COLO668 (cell line): ENCODE results near the gene STXBP5.

Source experiments
- DNase-seq: peaks from one replicate; lab custom pipeline; 2025; ENCODE audit not compliant: unreplicated experiment; lab: John Stamatoyannopoulos, UW

Gene STXBP5

GRCh38 chr6:147177286-147177685 is 26.9 kb upstream of the STXBP5 start:
- DNase-seq: no peak

DNA sequence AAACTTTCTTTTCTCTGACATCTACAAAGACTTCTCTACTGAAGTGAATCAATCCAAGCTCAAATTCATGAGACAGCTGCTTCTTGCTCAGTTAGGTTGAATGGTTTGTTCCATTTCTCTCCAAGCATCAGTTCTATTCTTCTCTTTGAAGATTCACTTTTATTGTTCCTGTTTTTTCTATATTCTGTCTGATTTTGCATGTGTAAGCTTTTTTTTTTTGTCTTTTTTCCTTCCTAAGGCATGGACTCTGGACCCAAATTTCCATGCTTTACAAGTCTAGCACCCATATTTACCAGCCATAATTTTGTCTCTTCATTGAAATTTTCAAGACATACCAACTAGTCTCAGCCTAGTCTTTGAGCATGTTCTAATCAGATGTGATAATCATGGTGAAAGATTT is 25.9 kb upstream of the STXBP5 start:
- DNase-seq: no peak

- no peak for DNase-seq
Observed at GRCh38 chr6:147179809-147180208, 24.4 kb upstream of the STXBP5 start.

DNA sequence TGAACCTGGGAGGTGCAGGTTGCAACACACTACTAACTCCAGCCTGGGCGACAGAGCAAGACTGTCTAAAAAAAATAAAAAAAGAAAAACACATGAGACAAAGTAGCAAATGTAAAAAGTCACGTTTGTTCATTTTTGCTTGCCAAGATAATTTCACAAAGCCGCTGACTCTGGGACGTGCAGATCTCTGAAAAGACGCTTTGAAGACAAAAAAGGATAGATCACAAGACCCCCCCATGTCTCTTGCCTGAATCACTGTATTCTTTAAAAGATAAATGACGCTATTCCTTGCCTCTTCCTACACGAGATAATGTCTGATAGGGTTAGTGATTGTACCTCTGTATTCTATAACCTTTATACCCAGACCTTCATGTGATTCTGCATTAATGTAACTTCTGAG is 23.3 kb upstream of the STXBP5 start:
- DNase-seq: no peak

- no peak for DNase-seq
Observed at GRCh38 chr6:147184379-147184778, 19.8 kb upstream of the STXBP5 start.

DNA sequence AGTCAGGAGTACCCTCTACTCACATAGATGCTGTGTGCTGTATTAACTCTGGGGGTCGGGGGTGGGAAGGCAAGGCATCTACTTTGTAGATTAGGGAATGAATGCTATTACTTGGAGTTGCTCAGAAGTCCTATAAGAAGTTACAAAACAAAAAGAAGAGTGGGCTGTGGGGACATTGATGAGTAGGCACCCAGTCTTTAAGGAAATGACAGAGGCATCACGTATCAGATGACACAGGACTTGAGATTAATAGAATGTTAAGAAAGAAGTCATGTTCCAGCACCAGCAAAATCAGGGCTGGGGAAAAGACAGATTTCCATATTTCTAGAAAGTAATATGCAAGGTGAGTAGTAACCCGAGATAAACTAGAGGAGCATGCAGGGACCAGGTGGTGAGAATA is 19.0 kb upstream of the STXBP5 start:
- DNase-seq: no peak

DNA sequence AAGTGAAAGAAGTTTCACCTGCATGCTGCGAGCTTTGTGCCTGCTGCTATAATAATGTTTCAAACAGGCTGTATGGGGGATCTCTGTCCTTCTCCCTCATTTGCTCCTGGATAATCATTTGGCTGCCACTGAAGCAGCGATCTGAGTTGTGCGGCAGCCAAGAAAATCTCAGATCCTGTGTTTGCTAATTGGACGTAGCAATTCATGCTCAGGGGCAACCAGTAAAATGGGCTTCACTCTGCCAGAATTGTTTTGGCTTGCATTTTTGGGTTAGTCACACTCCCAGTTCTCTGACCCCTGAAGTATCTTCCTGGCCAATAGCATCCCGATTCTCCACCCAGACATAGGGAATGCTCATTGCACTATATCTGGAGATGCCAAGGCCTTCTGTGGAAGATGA is 13.7 kb upstream of the STXBP5 start:
- DNase-seq: no peak

DNA sequence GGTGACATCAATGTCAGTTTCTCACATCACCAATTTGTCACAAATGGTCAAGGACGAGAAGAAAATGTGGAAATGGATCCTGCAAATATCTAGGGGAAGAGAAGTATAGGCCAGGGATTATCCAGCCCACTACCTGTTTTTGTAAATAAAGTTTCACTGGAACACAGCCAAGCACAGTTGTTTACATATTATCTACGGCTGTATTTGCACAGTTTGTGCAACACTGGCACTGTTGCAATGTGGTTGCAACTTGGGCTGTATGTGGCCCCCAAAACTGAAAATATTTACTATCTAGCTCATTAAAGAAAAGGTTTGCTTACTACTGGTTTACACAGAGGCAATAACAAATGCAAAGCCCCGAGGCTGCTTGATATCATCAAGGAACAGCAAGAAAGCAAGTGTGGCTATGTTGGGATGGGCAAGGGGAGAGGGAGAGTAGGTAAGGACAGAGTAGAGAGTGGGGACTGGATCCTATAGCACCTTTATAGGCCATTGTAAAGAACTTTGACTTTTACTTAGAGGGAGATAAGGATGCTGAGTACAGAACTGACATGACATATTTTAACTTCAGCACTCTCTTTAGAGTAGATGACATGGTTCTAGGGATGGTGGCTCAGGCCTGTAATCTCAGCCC is 11.8 kb upstream of the STXBP5 start:
- peak; percentile 4 for DNase-seq

- DNase-seq: no peak
Observed at GRCh38 chr6:147194652-147195411, 9.4 kb upstream of the STXBP5 start.

- DNase-seq: no peak
Observed at GRCh38 chr6:147195510-147195909, 8.7 kb upstream of the STXBP5 start.

GRCh38 chr6:147195987-147196386 is 8.2 kb upstream of the STXBP5 start:
- no peak for DNase-seq

DNA sequence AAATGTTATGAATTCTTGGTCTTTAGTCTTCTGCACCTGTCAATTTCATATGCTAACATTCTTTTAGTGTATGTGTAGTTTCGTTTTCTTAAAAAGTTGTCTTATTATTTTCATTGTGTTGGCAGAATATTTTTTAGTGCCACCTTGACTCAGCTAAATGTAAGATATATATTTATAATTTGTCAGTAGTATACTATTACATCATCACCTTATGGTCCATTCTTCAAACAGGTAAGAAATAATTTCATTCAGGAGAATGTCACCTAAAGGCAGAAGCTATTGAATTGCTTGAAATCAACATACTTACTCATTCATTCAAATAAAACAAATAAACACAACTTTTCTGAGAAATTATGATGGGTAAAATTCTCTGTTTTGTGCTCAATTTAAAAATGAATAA is 3.5 kb upstream of the STXBP5 start:
- no peak for DNase-seq

DNA sequence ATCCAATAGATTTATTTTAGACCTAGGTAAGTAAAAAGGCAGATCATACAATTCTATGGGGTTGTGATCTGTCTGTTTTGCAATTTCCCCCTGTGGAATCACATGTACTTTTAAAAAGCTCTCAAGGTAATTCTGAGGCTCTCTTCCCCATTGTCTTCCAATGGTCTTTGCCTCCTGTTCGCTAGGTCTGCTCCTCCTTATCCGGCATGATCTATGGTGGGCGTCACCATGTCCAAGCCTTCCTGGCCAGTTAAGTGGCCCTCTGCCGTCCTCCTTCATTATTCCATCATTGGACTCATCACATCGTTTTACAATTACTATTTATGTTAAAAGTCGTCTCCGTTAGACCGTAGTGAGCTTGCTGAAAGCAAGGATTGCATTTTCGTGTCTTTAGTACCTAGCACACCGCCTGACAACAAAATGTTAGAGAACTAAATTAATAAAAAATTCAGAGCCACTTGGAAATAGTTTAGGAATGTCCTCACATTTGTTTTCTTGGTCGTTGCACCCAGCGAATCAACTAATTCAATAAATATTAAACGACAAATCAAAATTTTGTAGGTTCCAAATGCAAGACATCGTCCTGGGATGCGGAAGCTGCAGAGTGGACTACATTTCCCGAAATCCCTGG is 2.2 kb upstream of the STXBP5 start:
- no peak for DNase-seq

DNA sequence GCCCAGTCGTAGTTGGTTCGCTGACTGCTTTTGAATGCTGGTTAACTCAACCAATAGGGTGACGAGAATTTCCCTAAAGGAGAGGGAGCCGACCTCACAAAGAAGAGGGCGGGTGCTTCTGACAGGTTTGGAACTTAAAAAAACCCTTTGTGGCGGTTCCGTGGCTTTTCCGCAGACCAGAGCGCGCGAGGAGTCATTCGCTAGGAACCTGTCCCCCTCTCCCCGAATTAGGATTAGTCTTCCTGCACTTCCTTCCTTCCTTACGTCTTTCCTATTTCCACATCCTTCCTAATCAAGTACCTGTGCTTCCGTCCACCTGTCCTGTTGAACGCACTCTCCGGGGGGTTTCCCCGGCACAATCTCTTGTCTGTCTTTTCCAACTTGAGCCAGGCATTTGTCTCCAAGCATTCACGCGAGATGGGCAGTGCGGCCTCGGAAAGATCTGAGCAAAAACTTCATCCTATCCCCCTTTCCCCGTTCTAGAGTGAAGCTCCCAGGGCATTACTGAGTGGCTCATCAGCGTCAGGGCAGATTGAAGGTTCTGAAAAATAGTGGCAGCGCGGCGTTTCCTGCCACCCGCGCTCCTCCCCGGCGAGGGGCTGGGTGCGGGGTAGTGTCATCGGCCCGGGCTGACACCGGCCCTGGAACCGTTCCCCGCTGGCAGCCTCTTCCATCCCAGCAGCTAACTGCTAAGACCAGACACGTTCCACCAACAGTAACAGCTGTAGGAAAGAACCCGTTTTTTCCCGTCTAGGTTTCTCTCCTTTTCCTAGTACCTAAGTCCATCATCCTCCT is 1.5 kb upstream of the STXBP5 start:
- peak; percentile 72 for DNase-seq

DNA sequence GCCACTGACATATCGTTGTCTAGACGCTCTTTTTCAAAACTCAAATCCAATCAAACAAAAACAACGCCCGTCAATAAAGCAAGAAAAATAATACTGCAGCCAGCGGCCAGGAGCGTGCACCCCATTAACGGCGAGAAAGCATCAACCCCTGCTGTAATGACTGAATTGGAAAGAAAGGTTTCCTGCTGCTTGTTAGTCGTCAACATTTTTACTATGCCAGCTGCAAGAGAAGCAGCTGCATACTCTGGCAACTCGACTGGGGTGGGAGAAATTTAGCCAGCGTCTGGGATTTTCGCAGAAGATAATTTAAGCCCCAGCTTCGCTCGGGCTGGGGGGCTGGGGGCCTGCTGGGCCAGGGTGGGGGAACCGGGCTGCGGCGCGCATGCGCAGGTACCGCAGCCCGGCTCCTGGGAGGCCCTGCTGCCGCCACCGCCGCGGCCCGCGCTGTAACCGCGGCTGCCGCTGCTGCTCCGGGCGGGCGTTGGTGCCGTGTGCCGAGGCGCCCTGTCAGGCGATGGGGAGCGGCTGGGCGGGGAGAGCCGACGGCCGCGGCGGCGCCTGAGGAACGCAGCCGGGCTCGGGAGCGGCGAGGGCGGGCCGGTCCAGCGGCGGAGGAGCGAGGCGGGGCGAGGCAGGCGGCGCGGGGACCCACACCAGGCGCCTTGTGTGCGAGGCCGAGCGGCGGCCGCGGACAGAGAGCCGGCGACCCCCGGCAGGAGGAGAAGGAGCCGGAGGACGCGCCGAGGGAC is 732 bp upstream of the STXBP5 start:
- DNase-seq: peak; percentile 74

DNA sequence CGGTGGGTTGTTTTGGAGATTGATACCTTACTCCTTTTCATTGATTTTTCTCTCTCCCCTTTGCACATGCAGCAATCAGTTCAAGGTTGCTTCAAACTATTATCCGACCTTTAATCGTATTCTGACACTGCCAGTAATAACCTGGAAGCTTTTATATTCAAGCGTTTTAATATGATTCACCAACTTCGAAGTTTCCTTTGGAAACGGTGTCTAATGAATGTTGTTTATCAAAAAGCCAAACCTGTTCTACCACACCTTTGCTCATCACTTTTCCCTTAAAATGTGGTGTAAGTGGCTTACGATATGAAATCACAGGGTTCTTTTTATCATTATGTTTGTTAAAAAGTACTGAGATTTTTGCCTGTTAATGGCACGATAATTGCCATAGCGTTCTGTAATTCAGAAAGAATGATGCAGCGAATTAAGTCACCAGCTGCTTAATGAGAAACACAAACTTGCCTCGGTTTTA is 660 bp downstream of the STXBP5 start:
- DNase-seq: no peak

DNA sequence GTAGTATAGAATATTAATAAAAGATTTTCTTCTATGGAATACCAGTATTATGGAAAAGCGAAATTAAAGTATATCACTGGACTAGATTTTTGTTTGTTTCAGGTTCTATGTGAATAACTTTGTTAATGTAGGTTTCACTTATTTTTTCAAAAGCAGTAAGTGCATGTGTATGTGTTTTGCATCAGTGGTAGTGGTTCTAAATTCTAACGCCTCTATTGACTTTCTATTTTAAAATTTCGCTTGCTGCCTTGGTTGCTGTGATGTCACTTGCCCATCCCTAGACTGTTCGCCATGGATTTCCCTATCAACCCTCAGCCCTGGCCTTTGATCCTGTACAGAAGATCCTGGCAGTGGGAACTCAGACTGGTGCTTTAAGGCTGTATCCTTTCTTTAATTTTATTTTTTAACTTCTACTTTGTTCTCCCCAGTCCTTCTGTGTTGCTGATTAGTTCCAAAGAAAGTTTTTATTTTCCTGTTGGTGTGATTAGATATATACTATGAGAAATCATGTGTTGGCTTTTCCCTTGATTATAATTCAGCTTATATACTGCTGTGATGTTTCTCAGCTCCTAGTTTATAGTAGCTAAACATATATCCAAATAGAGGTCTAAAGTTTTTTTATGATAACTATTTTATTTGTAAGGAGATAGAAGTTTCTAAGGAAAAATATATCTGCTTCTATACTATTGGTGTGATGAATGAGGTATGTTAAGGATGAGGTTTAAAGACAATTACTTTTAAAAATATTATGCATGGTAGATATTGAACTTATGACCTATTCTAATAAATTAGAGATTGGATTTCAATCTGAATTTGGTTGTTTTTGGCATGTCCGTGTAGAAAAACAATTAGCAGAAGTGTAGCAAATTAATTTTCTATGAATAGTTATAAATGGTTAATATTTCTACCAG is 1.7 kb downstream of the STXBP5 start:
- peak; percentile 26 for DNase-seq

- no peak for DNase-seq
Observed at GRCh38 chr6:147207351-147207750, 3.1 kb downstream of the STXBP5 start.

- DNase-seq: no peak
Observed at GRCh38 chr6:147207837-147208754, 3.9 kb downstream of the STXBP5 start.
